ENCODE results near the gene GSG1L. TPM values are rescaled to one million over a fixed set of nuclear protein-coding genes. Genes with fewer than 3 reads are reported as not detected.
A peak's percentile ranks its signal among the peaks of the same experiment; 100 is the strongest.
"Not testable (repeated sequence)": the region's sequence is repeated elsewhere in the genome, so short reads cannot be mapped to it uniquely, and the experiment has no call there.

GSG1L gene
- total RNA-seq, 2 experiments from 2014 or later = not detected

- CTCF ChIA-PET = no interaction called here
- Mint-ChIP-seq H3K4me1 (peaks cover 3% of the 10 kb centered on the region), H3K36me3 (ENCODE audit: low read depth) (peaks cover 5% of the 10 kb centered on the region), H3K9me3 (ENCODE audit: low read depth) (no peaks in the 10 kb centered on the region), H3K4me3 (no peak overlapping the region), H3K27ac (no peak overlapping the region), H3K27me3 (no peaks in the 10 kb centered on the region)
- ATAC-seq = no peak
- no peak for DNase-seq
- POLR2A ChIA-PET = interaction anchor here (0.5 kb wide), 1 partner anchor 30 kb away, joined by 4 read pairs; no protein-coding TSS in a partner anchor
- intact Hi-C loops (cut with DNase I, micrococcal nuclease) = loop anchor here in 1 of 2 experiments (2.0 kb wide), 1 partner anchor 17 kb away; no protein-coding TSS in a partner anchor
Measured at GRCh38 chr16:27749547-27749875, 314.0 kb downstream of the GSG1L start.

GRCh38 chr16:27748868-27749546, 314.5 kb downstream of the GSG1L start:
- no peak overlapping the region for H3K27ac Mint-ChIP-seq
- DNase-seq = peak; percentile 58
- POLR2A ChIA-PET = no interaction called here
- no peaks in the 10 kb centered on the region for H3K9me3 Mint-ChIP-seq (ENCODE audit: low read depth)
- CTCF ChIA-PET = interaction anchor here (0.6 kb wide), 1 partner anchor 161 kb away, joined by 3 read pairs; no protein-coding TSS in a partner anchor
- no peaks in the 10 kb centered on the region for H3K27me3 Mint-ChIP-seq
- peaks cover 5% of the 10 kb centered on the region for H3K36me3 Mint-ChIP-seq (ENCODE audit: low read depth)
- intact Hi-C loops (cut with DNase I, micrococcal nuclease) = loop anchor here in 1 of 2 experiments (2.0 kb wide), 1 partner anchor 18 kb away; no protein-coding TSS in a partner anchor
- H3K4me3 Mint-ChIP-seq = no peak overlapping the region
- peaks cover 3% of the 10 kb centered on the region for H3K4me1 Mint-ChIP-seq
- ATAC-seq = peak; percentile 83

GRCh38 chr16:27747946-27748345, 315.6 kb downstream of the GSG1L start:
- ATAC-seq (no peak), DNase-seq (no peak)
- H3K27ac Mint-ChIP-seq = no peak overlapping the region
- H3K9me3 Mint-ChIP-seq (ENCODE audit: low read depth) = no peaks in the 10 kb centered on the region
- H3K36me3 Mint-ChIP-seq (ENCODE audit: low read depth) = peaks cover 6% of the 10 kb centered on the region
- intact Hi-C loops (cut with DNase I, micrococcal nuclease) = loop anchor here in 1 of 2 experiments (2.0 kb wide), 1 partner anchor 19 kb away; no protein-coding TSS in a partner anchor
- POLR2A ChIA-PET = no interaction called here
- peaks cover 3% of the 10 kb centered on the region for H3K4me1 Mint-ChIP-seq
- CTCF ChIA-PET = no interaction called here
- H3K4me3 Mint-ChIP-seq = no peak overlapping the region
- H3K27me3 Mint-ChIP-seq = no peaks in the 10 kb centered on the region

- intact Hi-C loops (cut with DNase I, micrococcal nuclease) = no loop called here
- Mint-ChIP-seq H3K36me3 (ENCODE audit: low read depth) (peaks cover 8% of the 10 kb centered on the region), H3K9me3 (ENCODE audit: low read depth) (no peaks in the 10 kb centered on the region), H3K27ac (no peak overlapping the region), H3K27me3 (no peaks in the 10 kb centered on the region), H3K4me3 (no peak overlapping the region), H3K4me1 (peaks cover 3% of the 10 kb centered on the region)
- CTCF ChIA-PET = interaction anchor here (0.7 kb wide), 1 partner anchor 76 kb away, joined by 3 read pairs; no protein-coding TSS in a partner anchor
- POLR2A ChIA-PET = no interaction called here
- ATAC-seq = no peak
- DNase-seq = no peak
Measured at GRCh38 chr16:27746076-27746855, 317.2 kb downstream of the GSG1L start.

- no peaks in the 10 kb centered on the region for H3K27me3 Mint-ChIP-seq
- DNase-seq (no peak), ATAC-seq (no peak)
- peaks cover 3% of the 10 kb centered on the region for H3K4me1 Mint-ChIP-seq
- ChIA-PET POLR2A (no interaction called here), CTCF (interaction anchor here (0.7 kb wide), 1 partner anchor 75 kb away, joined by 3 read pairs; no protein-coding TSS in a partner anchor)
- H3K9me3 Mint-ChIP-seq (ENCODE audit: low read depth) = no peaks in the 10 kb centered on the region
- H3K36me3 Mint-ChIP-seq (ENCODE audit: low read depth) = peaks cover 10% of the 10 kb centered on the region
- intact Hi-C loops (cut with DNase I, micrococcal nuclease) = no loop called here
- no peak overlapping the region for H3K4me3 Mint-ChIP-seq
- no peak overlapping the region for H3K27ac Mint-ChIP-seq
Measured at GRCh38 chr16:27745348-27745747, 318.2 kb downstream of the GSG1L start.

GRCh38 chr16:27743963-27744362, 319.6 kb downstream of the GSG1L start:
- intact Hi-C loops (cut with DNase I, micrococcal nuclease) = no loop called here
- DNase-seq (no peak), ATAC-seq (no peak)
- Mint-ChIP-seq H3K9me3 (ENCODE audit: low read depth) (no peaks in the 10 kb centered on the region), H3K27ac (no peak overlapping the region), H3K4me3 (no peak overlapping the region), H3K27me3 (no peaks in the 10 kb centered on the region), H3K36me3 (ENCODE audit: low read depth) (peaks cover 13% of the 10 kb centered on the region), H3K4me1 (peaks cover 3% of the 10 kb centered on the region)
- POLR2A ChIA-PET = no interaction called here
- CTCF ChIA-PET = interaction anchor here (0.6 kb wide), 1 partner anchor 589 kb away, joined by 3 read pairs; no protein-coding TSS in a partner anchor

- H3K9me3 Mint-ChIP-seq (ENCODE audit: low read depth); H3K4me1 Mint-ChIP-seq: not testable (repeated sequence)
- H3K36me3 Mint-ChIP-seq (ENCODE audit: low read depth) = peaks cover 13% of the 10 kb centered on the region
Measured at GRCh38 chr16:27743001-27743400, 320.5 kb downstream of the GSG1L start.

GRCh38 chr16:27742333-27742732, 321.2 kb downstream of the GSG1L start:
- POLR2A ChIA-PET = no interaction called here
- H3K27ac Mint-ChIP-seq = no peak overlapping the region
- no peak overlapping the region for H3K4me3 Mint-ChIP-seq
- no peak for DNase-seq
- intact Hi-C loops (cut with DNase I, micrococcal nuclease) = no loop called here
- no peaks in the 10 kb centered on the region for H3K4me1 Mint-ChIP-seq
- H3K9me3 Mint-ChIP-seq (ENCODE audit: low read depth) = no peaks in the 10 kb centered on the region
- no peaks in the 10 kb centered on the region for H3K27me3 Mint-ChIP-seq
- no peak for ATAC-seq
- H3K36me3 Mint-ChIP-seq (ENCODE audit: low read depth) = peaks cover 13% of the 10 kb centered on the region
- CTCF ChIA-PET = no interaction called here

More at GRCh38 chr16:27743001-27743400, 320.5 kb downstream of the GSG1L start:
- intact Hi-C loops (cut with DNase I, micrococcal nuclease); ATAC-seq; H3K4me3 Mint-ChIP-seq; POLR2A ChIA-PET; DNase-seq; H3K27ac Mint-ChIP-seq; H3K27me3 Mint-ChIP-seq: not testable (repeated sequence)
- CTCF ChIA-PET = interaction anchor here (0.6 kb wide), 1 partner anchor 1117 kb away, joined by 3 read pairs; no protein-coding TSS in a partner anchor

GRCh38 chr16:27740496-27741201, 322.9 kb downstream of the GSG1L start:
- Mint-ChIP-seq H3K4me3 (no peak overlapping the region), H3K4me1 (no peaks in the 10 kb centered on the region), H3K9me3 (ENCODE audit: low read depth) (no peaks in the 10 kb centered on the region), H3K27me3 (no peaks in the 10 kb centered on the region), H3K27ac (no peak overlapping the region), H3K36me3 (ENCODE audit: low read depth) (peaks cover 13% of the 10 kb centered on the region)
- intact Hi-C loops (cut with DNase I, micrococcal nuclease) = no loop called here
- CTCF ChIA-PET = no interaction called here
- DNase-seq (no peak), ATAC-seq (no peak)
- POLR2A ChIA-PET = no interaction called here

- DNase-seq (no peak), ATAC-seq (no peak)
- no peaks in the 10 kb centered on the region for H3K27me3 Mint-ChIP-seq
- H3K27ac Mint-ChIP-seq = no peak overlapping the region
- no peaks in the 10 kb centered on the region for H3K9me3 Mint-ChIP-seq (ENCODE audit: low read depth)
- intact Hi-C loops (cut with DNase I, micrococcal nuclease) = no loop called here
- CTCF ChIA-PET = no interaction called here
- H3K4me3 Mint-ChIP-seq = no peak overlapping the region
- H3K36me3 Mint-ChIP-seq (ENCODE audit: low read depth) = peaks cover 15% of the 10 kb centered on the region
- POLR2A ChIA-PET = no interaction called here
- H3K4me1 Mint-ChIP-seq = no peaks in the 10 kb centered on the region
Measured at GRCh38 chr16:27739606-27740357, 323.7 kb downstream of the GSG1L start.

- H3K27me3 Mint-ChIP-seq = no peaks in the 10 kb centered on the region
- CTCF ChIA-PET = no interaction called here
- intact Hi-C loops (cut with DNase I, micrococcal nuclease) = no loop called here
- H3K27ac Mint-ChIP-seq = no peak overlapping the region
- H3K4me3 Mint-ChIP-seq = no peak overlapping the region
- no peaks in the 10 kb centered on the region for H3K4me1 Mint-ChIP-seq
- ATAC-seq (no peak), DNase-seq (no peak)
- POLR2A ChIA-PET = no interaction called here
- no peaks in the 10 kb centered on the region for H3K9me3 Mint-ChIP-seq (ENCODE audit: low read depth)
- H3K36me3 Mint-ChIP-seq (ENCODE audit: low read depth) = peaks cover 15% of the 10 kb centered on the region
Measured at GRCh38 chr16:27738596-27738995, 324.9 kb downstream of the GSG1L start.

All from activated CD4-positive, alpha-beta T cell treated with anti-CD3 and anti-CD28 coated beads for 36 hours (primary cell).